Peyer's patch (tissue), 4 donors: Measurements from ENCODE around the gene SERPINA7.
"Not testable (repeated sequence)": the region's sequence is repeated elsewhere in the genome, so short reads cannot be mapped to it uniquely, and the experiment has no call there.

ENCODE experiments used
- POLR2A ChIP-seq, 2 donors: fragments of 450-650 bp; IDR thresholded peaks; one replicate each; pipeline ENCODE4 v1.5.1; 2017; ENCODE audit warnings: antibody characterized with exemption in 2 of 2, mild to moderate bottlenecking in 2 of 2, moderate library complexity in 2 of 2
- TF ChIP-seq, protein P1 (sequence below), 6 experiments: fragments of 450-650 bp in 4 of 6; fragments of 200-600 bp in 2 of 6; sonication (generic) in 1 of 6; IDR thresholded peaks; one replicate each; pipeline ENCODE4 v1.5.1; 2017 to 2019; ENCODE audit warnings: antibody characterized with exemption in 6 of 6, mild to moderate bottlenecking in 3 of 6, moderate library complexity in 1 of 6

DNA sequence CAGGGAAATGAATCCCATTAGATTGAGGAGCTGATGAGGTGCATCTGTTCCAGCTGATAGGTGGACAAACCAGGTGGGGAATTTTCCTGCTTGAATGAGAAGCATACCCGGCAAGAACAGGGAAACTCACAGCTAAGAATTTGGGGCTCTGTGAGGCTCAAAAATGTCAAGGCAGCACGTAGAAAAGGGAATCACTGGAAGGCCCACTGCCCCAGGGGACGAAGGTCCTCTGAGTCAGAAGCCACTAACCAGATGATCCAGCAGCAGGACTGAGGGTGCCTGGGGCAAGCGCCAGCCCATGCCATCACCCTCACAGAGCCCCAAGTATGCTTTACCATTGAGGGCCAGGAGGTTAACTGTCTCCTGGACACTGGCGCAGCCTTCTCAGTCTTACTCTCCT lies 37.9 kb downstream of the SERPINA7 start:
- TF ChIP-seq, protein P1, sequence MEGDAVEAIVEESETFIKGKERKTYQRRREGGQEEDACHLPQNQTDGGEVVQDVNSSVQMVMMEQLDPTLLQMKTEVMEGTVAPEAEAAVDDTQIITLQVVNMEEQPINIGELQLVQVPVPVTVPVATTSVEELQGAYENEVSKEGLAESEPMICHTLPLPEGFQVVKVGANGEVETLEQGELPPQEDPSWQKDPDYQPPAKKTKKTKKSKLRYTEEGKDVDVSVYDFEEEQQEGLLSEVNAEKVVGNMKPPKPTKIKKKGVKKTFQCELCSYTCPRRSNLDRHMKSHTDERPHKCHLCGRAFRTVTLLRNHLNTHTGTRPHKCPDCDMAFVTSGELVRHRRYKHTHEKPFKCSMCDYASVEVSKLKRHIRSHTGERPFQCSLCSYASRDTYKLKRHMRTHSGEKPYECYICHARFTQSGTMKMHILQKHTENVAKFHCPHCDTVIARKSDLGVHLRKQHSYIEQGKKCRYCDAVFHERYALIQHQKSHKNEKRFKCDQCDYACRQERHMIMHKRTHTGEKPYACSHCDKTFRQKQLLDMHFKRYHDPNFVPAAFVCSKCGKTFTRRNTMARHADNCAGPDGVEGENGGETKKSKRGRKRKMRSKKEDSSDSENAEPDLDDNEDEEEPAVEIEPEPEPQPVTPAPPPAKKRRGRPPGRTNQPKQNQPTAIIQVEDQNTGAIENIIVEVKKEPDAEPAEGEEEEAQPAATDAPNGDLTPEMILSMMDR (IDR thresholded peaks at IDR 0.05), result not testable (repeated sequence)
- not testable (repeated sequence) for TF ChIP-seq POLR2A (IDR thresholded peaks at IDR 0.05)
